VCaP (cell line): ENCODE data around the gene STOM.

Experiments used
- H3K27ac ChIP-seq: fragments of 450-650 bp; 2 replicates; pipeline ENCODE4 v1.5.1; 2017
- CTCF ChIP-seq: fragments of 450-650 bp; conservative IDR thresholded peaks from 2 replicates; pipeline ENCODE4 v1.5.1; 2017; ENCODE audit warnings: mild to moderate bottlenecking, moderate library complexity

The STOM gene

GRCh38 chr9:121317737-121318630 lies 52.1 kb downstream of the STOM start:
- H3K27ac ChIP-seq, result no peak overlapping the region
- no peak for TF ChIP-seq CTCF

- TF ChIP-seq CTCF, result no peak
- no peak overlapping the region for H3K27ac ChIP-seq
Measured at GRCh38 chr9:121316852-121317373, 53.1 kb downstream of the STOM start.

GRCh38 chr9:121316378-121316777 lies 53.7 kb downstream of the STOM start:
- TF ChIP-seq CTCF, result no peak
- no peak overlapping the region for H3K27ac ChIP-seq

- no peak for TF ChIP-seq CTCF
- H3K27ac ChIP-seq, result no peak overlapping the region
Measured at GRCh38 chr9:121313458-121314152, 56.4 kb downstream of the STOM start.

GRCh38 chr9:121312169-121312568 lies 57.9 kb downstream of the STOM start:
- no peak overlapping the region for H3K27ac ChIP-seq
- TF ChIP-seq CTCF, result no peak

- no peak for TF ChIP-seq CTCF
- H3K27ac ChIP-seq, result no peak overlapping the region
Measured at GRCh38 chr9:121310571-121310970, 59.5 kb downstream of the STOM start.

GRCh38 chr9:121309833-121310425 lies 60.1 kb downstream of the STOM start:
- no peak for TF ChIP-seq CTCF
- H3K27ac ChIP-seq, result no peak overlapping the region
